HG02623 (cell line): Measurements from ENCODE around the gene DDC.
"Not testable (repeated sequence)": the region's sequence is repeated elsewhere in the genome, so short reads cannot be mapped to it uniquely, and the experiment has no call there.

Source experiments
- ATAC-seq: cut with Tn5 transposase; IDR thresholded peaks from one replicate; pipeline ENCODE4 v1.9.1; 2021; ENCODE audit warnings: moderate library complexity; ENCODE audit not compliant: unreplicated experiment

The DDC gene

GRCh38 chr7:50589364-50589763 lies 24.2 kb upstream of the DDC start:
- no peak for ATAC-seq

DNA sequence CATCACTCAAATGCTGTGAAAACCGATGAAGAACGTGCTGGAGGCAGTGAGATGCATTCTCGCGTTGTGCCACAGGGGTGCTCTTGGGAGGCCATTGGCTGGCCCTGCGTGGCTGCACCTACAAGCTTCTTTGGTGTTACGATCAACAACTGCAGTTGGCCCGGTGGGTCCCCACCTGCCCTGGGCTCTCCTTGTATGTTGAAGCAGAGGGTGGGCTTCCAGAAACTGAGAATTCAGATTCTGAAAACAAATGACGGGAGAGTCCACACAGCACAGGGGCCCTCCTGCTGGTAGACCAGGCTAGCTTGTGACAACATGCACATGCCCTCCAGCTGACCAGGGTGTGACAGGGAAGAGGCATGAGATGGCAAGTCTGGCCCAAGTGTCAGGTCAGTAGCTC lies 23.7 kb upstream of the DDC start:
- ATAC-seq: no peak

- ATAC-seq: no peak
Observed at GRCh38 chr7:50587737-50588136, 22.5 kb upstream of the DDC start.

DNA sequence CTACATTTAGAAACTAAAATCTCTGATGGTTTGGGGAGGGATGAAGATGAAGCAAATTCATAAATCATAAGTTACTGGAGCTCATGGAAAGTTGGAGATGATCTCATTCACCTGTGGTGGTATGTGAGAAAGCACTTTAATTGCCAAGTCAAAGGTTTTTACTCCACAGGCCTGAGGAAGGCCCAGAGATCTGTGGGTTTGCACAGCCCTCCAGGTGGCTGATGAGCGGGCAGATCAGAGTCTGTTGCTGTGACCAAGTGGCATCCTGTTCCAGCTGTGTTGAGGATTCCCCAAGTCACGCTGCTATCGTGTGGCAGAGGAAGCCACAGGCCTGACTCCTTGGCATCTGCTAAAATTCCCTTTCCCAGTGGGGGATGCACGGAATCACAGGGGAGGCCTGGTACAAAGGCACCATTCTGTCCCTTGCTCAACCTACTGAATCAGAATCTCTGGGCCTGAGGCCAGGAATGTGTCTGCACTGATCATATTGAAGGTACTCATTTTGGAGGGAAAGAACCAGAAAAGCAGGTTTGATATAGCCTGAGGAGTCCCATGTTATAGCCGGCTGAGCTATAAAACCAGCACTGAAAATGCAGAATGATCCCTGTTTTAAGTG lies 19.7 kb upstream of the DDC start:
- no peak for ATAC-seq

DNA sequence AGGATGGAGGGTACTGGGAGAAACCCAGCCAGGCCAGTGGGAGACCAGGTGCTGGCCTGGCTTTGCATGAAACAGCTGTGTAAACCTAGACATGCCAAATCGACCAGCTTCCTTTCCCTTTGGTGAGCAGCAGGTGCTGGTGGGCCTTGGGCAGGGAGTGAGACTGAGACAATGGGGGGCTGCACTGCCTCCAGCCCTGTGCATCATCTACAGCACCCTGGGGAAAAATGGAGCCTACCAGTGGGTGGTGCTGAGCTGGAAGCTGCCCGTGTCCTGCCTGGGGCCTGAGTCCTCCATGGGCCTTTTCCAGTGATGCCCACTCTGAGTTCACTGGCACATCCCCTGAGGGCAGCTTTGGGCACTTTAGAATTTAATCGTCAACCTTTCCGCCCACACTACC lies 19.2 kb upstream of the DDC start:
- ATAC-seq: no peak

- ATAC-seq: not testable (repeated sequence)
Observed at GRCh38 chr7:50583295-50583694, 18.1 kb upstream of the DDC start.

- ATAC-seq: not testable (repeated sequence)
Observed at GRCh38 chr7:50582271-50582670, 17.1 kb upstream of the DDC start.

DNA sequence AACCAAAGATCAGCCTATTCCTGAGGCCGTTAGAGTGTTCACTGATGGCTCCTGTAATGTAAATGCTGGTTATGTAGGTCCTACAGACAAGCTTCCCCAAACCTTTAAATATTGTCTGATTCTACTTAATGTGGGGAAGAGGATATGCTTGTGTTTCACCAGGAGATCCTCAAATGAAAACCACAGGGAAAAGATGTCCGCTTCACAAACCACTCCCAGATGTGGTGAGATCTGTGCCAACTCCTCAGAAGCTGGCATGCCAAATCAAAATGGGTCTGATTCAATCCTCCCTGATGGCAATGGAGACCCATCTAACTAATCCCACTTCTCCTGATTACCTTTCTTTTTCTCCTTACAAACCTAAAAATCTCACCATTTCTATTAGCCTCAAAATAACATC lies 15.5 kb upstream of the DDC start:
- not testable (repeated sequence) for ATAC-seq

GRCh38 chr7:50580057-50580456 lies 14.9 kb upstream of the DDC start:
- ATAC-seq: no peak

GRCh38 chr7:50578105-50578504 lies 12.9 kb upstream of the DDC start:
- ATAC-seq: not testable (repeated sequence)

- ATAC-seq: no peak
Observed at GRCh38 chr7:50577569-50577968, 12.4 kb upstream of the DDC start.

DNA sequence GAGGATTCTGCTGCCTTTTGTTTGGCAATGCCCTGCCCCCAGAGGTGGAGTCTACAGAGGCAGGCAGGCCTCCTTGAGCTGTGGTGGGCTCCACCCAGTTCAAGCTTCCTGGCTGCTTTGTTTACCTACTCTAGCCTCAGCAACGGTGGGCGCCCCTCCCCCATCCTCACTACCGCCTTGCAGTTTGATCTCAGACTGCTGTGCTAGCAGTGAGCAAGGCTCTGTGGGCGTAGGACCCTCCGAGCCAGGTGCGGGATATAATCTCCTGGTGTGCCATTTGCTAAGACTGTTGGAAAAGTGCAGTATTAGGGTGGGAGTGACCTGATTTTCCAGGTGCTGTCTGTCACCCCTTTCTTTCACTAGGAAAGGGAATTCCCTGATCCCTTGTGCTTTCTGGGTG lies 11.2 kb upstream of the DDC start:
- not testable (repeated sequence) for ATAC-seq

DNA sequence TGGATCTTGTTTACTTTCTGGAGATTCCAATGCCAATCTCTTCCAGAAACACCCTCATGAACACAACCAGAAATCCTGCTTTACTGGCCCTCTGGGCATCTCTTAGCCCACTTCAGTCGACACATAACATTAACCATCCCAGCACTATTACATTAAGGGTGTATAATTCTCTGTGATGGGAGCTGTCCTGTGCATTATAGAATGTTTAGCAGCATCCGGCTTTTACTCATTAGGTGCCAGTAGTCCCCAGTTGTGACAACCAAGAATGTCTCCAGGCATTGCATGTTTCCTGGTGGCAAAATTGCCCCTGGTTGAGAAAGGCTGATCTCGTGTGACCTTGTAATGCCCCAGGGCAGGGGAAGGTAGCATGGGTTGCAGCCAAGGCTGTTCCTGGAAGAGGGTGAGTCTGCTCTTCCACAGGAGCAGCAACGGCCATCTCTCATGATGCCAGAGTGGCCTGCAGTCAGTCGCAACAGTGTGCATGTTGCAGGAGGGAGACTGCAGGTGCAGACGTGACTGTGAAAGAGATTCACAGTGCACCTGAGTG lies 2.6 kb upstream of the DDC start:
- no peak for ATAC-seq

GRCh38 chr7:50565977-50566376 lies 772 bp upstream of the DDC start:
- ATAC-seq: no peak

GRCh38 chr7:50565559-50565916 lies 333 bp upstream of the DDC start:
- no peak for ATAC-seq

- no peak for ATAC-seq
Observed at GRCh38 chr7:50564171-50564570, 1.0 kb downstream of the DDC start.

DNA sequence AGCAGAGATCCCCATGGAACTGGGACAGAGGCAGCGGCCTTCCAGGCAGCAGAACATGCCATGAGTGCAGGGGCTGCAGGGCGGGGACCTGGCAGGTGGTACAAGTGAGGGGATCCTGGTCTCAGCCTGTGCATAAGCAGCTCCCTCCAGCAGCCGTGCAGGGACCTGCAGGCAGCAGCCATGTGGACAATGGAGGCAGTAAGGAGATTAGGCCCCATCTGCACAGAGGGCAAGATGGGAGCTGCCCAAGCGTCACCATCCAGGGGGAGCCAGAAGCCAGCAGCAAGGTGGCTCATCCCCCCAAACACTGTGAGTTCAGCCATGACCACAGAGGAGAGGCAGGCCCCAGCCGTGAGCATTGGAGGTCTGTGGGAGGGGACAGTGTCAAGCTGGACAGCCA lies 3.1 kb downstream of the DDC start:
- ATAC-seq: no peak

DNA sequence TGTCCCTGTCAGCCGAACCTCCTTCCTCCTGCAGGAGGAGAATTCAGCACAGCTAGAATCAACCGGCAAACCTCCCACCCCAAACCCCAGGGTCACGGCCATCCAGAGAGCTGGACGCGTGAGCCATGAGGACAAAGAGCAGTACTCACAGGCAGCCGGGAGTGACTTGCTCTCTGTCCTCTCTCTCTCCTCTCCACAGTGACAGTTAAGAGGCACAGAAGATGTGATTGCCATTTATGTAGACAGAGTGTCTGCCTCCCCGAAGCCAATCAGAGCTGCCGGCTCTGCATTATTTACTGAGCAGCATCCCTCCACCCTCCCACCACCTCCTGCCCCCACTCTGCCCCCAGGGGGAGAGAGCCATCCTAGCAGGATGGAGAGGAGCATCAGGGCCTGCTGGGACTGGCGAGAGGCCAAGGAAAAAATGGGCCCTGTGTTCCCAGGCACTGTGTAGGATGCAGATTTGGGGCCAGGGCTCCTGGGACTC lies 4.3 kb downstream of the DDC start:
- ATAC-seq: no peak

DNA sequence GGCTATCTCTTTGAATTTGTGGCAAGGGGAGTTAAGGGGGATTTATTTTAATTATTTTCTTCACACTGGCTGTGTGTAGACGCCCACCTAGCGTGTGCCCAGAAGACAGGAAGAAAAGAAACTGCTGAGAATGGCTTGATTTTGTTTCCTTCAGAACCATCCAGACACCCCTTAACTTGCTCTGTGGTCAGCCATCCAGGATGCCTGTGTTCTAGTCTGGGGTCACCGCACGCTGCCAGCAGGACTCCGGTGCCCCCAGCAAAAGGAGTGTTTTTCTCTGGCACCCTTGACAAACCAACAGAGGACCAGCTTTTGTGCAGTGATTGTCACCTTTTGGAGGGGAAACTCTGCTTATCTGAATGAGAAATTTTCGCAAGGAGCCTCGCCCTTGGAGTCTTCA lies 5.3 kb downstream of the DDC start:
- no peak for ATAC-seq

- ATAC-seq: no peak
Observed at GRCh38 chr7:50558294-50559053, 6.7 kb downstream of the DDC start.

GRCh38 chr7:50557099-50557498 lies 8.1 kb downstream of the DDC start:
- ATAC-seq: no peak

DNA sequence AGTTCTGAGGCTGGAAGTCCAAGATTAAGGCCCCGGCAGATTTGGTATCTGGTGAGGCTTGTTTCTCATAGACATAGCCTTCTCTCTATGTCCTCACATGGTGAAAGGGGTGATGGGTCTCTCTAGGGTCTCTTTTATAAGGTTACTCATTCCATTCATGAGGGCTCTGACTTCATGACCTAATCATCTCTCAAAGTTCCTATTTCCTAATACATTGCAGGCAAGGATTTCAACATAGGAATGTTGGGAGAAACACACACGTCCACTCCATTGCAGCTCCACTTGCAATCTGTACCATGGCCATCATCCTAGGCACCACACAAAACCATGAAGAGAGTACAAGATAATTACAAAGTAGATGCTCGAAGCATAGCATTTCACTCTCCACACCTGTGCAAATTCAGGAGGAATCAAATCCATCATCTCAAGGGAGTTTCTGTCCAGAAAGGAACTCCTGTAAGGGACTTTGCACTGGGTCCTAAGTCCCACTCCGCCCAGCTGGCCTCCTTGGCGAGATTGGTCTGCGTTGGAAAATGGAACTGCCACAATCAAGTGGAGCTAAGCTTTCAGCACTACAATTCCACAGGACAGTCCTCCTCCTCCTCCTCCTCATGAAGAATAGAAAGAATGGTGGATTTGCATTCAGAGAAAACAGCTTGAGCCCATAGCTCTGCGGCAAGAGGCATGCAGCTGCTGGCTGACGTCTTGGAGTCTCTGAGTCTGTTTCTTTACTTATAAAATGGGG lies 8.8 kb downstream of the DDC start:
- ATAC-seq: no peak
